NCI-H146 treated with DMSO at 0.1 percent for 48 hours (cell line): ENCODE measurements around the gene RELT.

Source experiments
- DNase-seq: peaks from one replicate; lab custom pipeline; 2025; ENCODE audit not compliant: unreplicated experiment; lab: John Stamatoyannopoulos, UW

The RELT gene

GRCh38 chr11:73376160-73376802 lies at the start of gene RELT:
TSS of gene RELT (plus strand) at chr11:73376399. CDS start at chr11:73389137, 12,738 bp downstream.
- peak; percentile 70 for DNase-seq

- no peak for DNase-seq
These were observed 49.0 kb upstream of the RELT start for GRCh38 chr11:73326929-73327811.

- DNase-seq = no peak
These were observed 48.3 kb upstream of the RELT start for GRCh38 chr11:73327812-73328364.

GRCh38 chr11:73330569-73331093 lies 45.6 kb upstream of the RELT start:
- DNase-seq = no peak

GRCh38 chr11:73331138-73331916 lies 44.9 kb upstream of the RELT start:
- no peak for DNase-seq

- DNase-seq = no peak
These were observed 43.0 kb upstream of the RELT start for GRCh38 chr11:73333173-73333572.

- no peak for DNase-seq
These were observed 42.4 kb upstream of the RELT start for GRCh38 chr11:73333640-73334383.

- DNase-seq = no peak
These were observed 41.6 kb upstream of the RELT start for GRCh38 chr11:73334384-73335203.

- peak; percentile 27 for DNase-seq
These were observed 40.8 kb upstream of the RELT start for GRCh38 chr11:73335204-73335923.

- no peak for DNase-seq
These were observed 38.4 kb upstream of the RELT start for GRCh38 chr11:73337846-73338245.

- no peak for DNase-seq
These were observed 37.9 kb upstream of the RELT start for GRCh38 chr11:73338279-73338678.

- DNase-seq = no peak
These were observed 36.0 kb upstream of the RELT start for GRCh38 chr11:73340164-73340563.

GRCh38 chr11:73342633-73343032 lies 33.6 kb upstream of the RELT start:
- no peak for DNase-seq

- DNase-seq = no peak
These were observed 32.9 kb upstream of the RELT start for GRCh38 chr11:73343076-73343873.

- no peak for DNase-seq
These were observed 32.0 kb upstream of the RELT start for GRCh38 chr11:73344191-73344607.

- DNase-seq = no peak
These were observed 30.6 kb upstream of the RELT start for GRCh38 chr11:73345481-73346160.

GRCh38 chr11:73346186-73346935 lies 29.8 kb upstream of the RELT start:
- no peak for DNase-seq
